SK-N-MC (cell line): Measurements from ENCODE around the gene CPT1B.

ENCODE experiments used
- EZH2 ChIP-seq: fragments of 200-600 bp; sonication (generic); IDR thresholded peaks from one replicate; pipeline ENCODE4 v1.6.1; 2017; ENCODE audit warnings: antibody characterized with exemption
- FOXP2 ChIP-seq: optimal IDR thresholded peaks from 2 replicates; pipeline ENCODE3; 2011; ENCODE audit warnings: mild to moderate bottlenecking, moderate library complexity; ENCODE audit not compliant: insufficient read depth; ENCODE audit errors: extremely low read length, control extremely low read depth
- POLR2AphosphoS5 ChIP-seq: IDR thresholded peaks from 2 replicates; pipeline ENCODE4 v1.6.1; 2012; ENCODE audit warnings: mild to moderate bottlenecking, low read depth, low read length, borderline replicate concordance

GRCh38 chr22:50585238-50585637 is 7.0 kb upstream of the CPT1B start:
- TF ChIP-seq EZH2 (no peak), POLR2AphosphoS5 (no peak), FOXP2 (no peak)
